GM13976 (cell line): ENCODE data around the gene CYB5RL.

ENCODE experiments used
- DNase-seq: peaks from one replicate; pipeline ENCODE4 v3.0.0; 2012; ENCODE audit warnings: low spot score
- CTCF ChIP-seq: IDR thresholded peaks from 2 replicates; pipeline ENCODE4 v1.5.1; 2012; ENCODE audit warnings: borderline replicate concordance, mild to moderate bottlenecking; ENCODE audit not compliant: insufficient read depth; ENCODE audit errors: extremely low read depth, missing control alignments, control extremely low read depth
- in situ Hi-C: fragments of 300-500 bp; cut with MboI; formaldehyde crosslinking; loops from one replicate; pipeline ENCODE4 v1.12.0; 2022; ENCODE audit warnings: low sequenced_read_pairs, mixed read lengths, inconsistent platforms; ENCODE audit not compliant: unreplicated experiment

The CYB5RL gene

DNA sequence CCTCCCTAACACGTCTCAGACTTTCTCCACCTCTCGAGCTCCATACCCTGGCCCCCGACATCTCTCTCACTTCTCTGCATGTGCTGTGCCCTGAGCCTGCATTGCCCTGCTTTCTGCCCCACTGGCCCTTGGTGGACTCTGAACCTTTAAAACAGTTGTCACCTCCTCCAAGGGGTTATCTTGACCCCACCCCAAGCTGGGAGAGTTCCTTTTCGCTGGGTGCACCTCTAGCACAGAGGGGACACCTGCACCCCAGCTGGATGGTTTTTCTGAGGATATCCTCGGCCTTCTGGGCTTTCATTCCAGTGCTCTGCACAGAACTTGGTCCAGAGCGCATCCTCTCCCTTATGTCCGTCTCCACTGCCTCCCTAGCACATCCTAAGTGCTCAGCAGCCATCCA is 42.8 kb downstream of the CYB5RL start:
- DNase-seq: no peak
- TF ChIP-seq CTCF: no peak
- in situ Hi-C loops: no loop called here

GRCh38 chr1:54156201-54156600 is 43.6 kb downstream of the CYB5RL start:
- no peak for TF ChIP-seq CTCF
- in situ Hi-C loops: no loop called here

DNA sequence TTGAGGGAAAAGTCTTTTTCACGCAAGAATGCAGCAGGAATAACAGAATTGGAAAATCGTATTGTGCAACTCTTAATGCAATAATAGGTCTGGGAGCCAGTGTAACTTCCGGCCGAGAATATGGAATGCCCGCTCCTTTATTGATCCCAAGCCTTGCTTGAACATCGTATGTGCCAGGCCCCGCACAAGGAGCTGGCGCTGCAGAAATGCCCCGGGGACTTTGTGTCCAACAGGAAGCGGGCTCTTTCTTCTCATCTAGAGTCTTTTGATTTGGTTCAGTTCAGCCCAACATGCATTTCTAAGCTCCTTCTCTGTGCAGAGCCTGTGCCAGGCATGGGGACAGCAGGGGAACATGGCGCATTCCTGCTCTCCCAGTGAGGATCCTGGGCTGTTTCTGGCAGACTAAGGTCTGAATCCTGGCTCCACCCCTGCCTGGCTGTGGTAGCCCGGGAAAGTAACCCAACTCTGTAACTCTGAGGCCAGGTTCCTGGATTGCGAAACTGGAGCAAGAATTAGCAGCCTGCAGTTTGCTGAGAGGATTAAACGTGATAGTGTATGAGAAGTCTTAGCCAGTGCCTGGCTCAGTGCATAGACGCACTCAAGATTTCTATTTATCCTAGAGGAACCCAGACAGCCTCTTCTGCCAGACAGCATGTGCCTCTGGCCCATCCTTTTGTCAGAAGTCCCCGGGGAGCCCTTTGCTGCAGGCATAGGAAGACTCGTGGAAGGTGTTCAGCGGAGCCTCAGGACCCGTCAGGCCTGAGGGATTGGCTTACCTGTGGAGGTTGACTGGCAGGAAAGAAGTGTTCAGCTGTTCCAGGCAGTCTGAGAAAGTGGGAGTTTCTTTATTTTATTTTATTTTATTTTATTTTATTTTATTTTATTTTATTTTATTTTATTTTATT is 46.0 kb downstream of the CYB5RL start:
- in situ Hi-C loops: no loop called here
- TF ChIP-seq CTCF: no peak
- DNase-seq: no peak

More at GRCh38 chr1:54156201-54156600, 43.6 kb downstream of the CYB5RL start:
- no peak for DNase-seq

DNA sequence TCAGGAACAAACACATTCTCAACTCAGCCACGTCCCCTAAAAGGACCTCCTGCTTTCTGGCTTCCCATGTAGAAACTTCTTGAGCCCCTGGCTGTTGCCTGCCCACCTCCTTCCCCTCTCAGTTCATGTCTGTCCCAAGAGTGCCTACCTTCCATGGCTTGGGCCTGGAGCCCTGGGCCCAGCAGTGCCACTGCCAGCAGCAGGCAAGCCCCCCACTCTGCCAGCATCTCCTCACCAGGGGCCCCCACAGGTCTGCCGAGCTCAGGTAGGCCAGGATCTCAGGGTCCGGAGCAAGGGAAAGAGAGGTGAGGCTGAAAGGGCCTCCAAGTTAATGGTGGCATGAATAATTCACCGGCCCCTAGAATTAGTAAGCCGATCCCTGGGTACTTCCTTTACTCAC is 47.1 kb downstream of the CYB5RL start, which contains the start of gene CDCP2:
Gene CDCP2, minus strand, starts transcription at position 305 of the 400 bp plus-strand sequence. Its CDS starts 78 bp downstream, at position 227.
- no peak for DNase-seq
- in situ Hi-C loops: no loop called here
- TF ChIP-seq CTCF: no peak

DNA sequence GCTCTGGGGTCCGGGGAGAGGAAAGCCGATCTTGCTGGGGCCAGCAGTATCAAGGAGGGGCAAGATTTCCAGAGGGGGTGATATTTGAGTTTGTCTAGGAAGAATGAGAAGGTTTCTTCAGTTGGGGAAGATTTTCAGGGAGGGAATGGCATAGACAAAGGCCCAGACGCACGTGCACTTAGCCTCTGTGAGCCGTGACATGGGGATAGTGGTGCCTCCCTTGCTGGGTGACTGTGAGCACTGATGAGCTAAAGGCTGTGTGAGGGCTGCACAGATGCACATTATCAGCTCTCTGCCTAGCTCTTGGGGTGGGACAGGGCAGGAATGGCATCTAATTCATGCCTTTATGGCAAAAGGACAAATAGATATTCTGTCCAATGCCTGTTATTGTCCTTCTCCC is 48.8 kb downstream of the CYB5RL start:
- DNase-seq: no peak
- in situ Hi-C loops: no loop called here
- TF ChIP-seq CTCF: no peak
